Adrenal gland (tissue), 12 donors: ENCODE measurements around the gene DONSON. TPM values are rescaled to one million over a fixed set of nuclear protein-coding genes. Genes with fewer than 3 reads are reported as not detected.
A peak's percentile ranks its signal among the peaks of the same experiment; 100 is the strongest.
"Not testable (repeated sequence)": the region's sequence is repeated elsewhere in the genome, so short reads cannot be mapped to it uniquely, and the experiment has no call there.

Experiments used
- DNase-seq, 7 donors: peaks; one replicate each; pipeline ENCODE4 v3.0.0-alpha.2; 2019 to 2020
- H3K27ac ChIP-seq, 5 donors: fragments of 200-600 bp; sonication (generic) in 4 of 5; 1 replicate in 3 of 5; 2 replicates in 2 of 5; pipeline versions ENCODE4 v1.5.1 to v1.8.0; 2016 to 2020; ENCODE audit warnings: mild to moderate bottlenecking in 1 of 5
- H3K27me3 ChIP-seq: fragments of 200-600 bp; 2 replicates; pipeline ENCODE4 v1.8.0; 2021
- H3K36me3 ChIP-seq, 2 donors: fragments of 200-600 bp; replicated peaks in 1 of 2; 1 replicate in 1 of 2; 2 replicates in 1 of 2; pipeline versions ENCODE4 v1.5.1 to v1.8.0; 2018 to 2022
- H3K4me1 ChIP-seq, 2 donors: fragments of 200-600 bp; replicated peaks in 1 of 2; 1 replicate in 1 of 2; 2 replicates in 1 of 2; pipeline versions ENCODE4 v1.5.1 to v1.8.0; 2018 to 2021
- H3K4me3 ChIP-seq, 4 donors: fragments of 200-600 bp; sonication (generic) in 3 of 4; one replicate each; pipeline ENCODE4 v1.5.1; 2016 to 2018
- H3K9me3 ChIP-seq, 3 donors: fragments of 200-600 bp; sonication (generic) in 1 of 3; replicated peaks in 1 of 3; 1 replicate in 2 of 3; 2 replicates in 1 of 3; pipeline versions ENCODE4 v1.5.1 to v1.8.0; 2016 to 2021
- CTCF ChIP-seq, 6 experiments: fragments of 450-650 bp in 4 of 6; fragments of 200-600 bp in 2 of 6; sonication (generic) in 1 of 6; IDR thresholded peaks; 1 replicate in 5 of 6; 2 replicates in 1 of 6; pipeline versions ENCODE4 v1.5.1 to v1.8.0; 2016 to 2021; ENCODE audit warnings: antibody characterized with exemption in 6 of 6, mild to moderate bottlenecking in 2 of 6, moderate library complexity in 1 of 6
- POLR2A ChIP-seq, 2 donors: fragments of 450-650 bp; IDR thresholded peaks; one replicate each; pipeline ENCODE4 v1.6.1; 2017; ENCODE audit warnings: antibody characterized with exemption in 2 of 2, mild to moderate bottlenecking in 2 of 2, moderate library complexity in 1 of 2
- WGBS, 4 donors: extraction: QIAGEN DNeasy Blood & Tissue Kit in 2 of 4; methylation state at CpG; one replicate each; pipeline versions ENCODE4 v1.1.5 to v1.1.7; 2013 to 2017; 5-methylcytosine and 5-hydroxymethylcytosine counted together
- intact Hi-C, 2 donors: fragments of 100-400 bp; cut with DNase I; formaldehyde crosslinking; loops; one replicate each; pipeline versions ENCODE4 v1.14.1 to v1.15.0; 2022 to 2023
- polyA plus RNA-seq, 3 donors: library from polyadenylated mRNA; stranded (reverse); fragments of 200-250 nt in 2 of 3; fragments of 350-450 nt in 1 of 3; fragmentation: Illumina TruSeq in 1 of 3; extraction: RNeasy Lipid Tissue Mini Kit (QIAGEN cat#74804) in 1 of 3; gene quantifications; one replicate each; pipeline ENCODE4 v1.2.3, GENCODE V29; 2013 to 2014
- total RNA-seq, 9 donors: library from RNA; depleted of rRNA in 4 of 9; stranded (reverse); fragments of >200 nt in 4 of 9; fragments of 120-200 nt in 1 of 9; fragmentation: NEBNext Ultra II Directional in 1 of 9; extraction: Animal tissue kit (Norgen Biotek cat#: 25700) in 1 of 9; gene quantifications; one replicate each; pipeline versions ENCODE4 v1.1.0 to v1.2.4, GENCODE V29; 2013 to 2023
- donor health status: healthy with polysubstance abuse.
- donor health status: Bipolar disorder and iron deficiency.
- donor health status: DM: yes; HTN: yes; CAD: no.
- donor health status: DM: no; HTN: no; CAD: no.
- donor health status: DM: no; HTN: no; CAD: no.
- donor health status: DM: yes; HTN: yes; CAD: no.

Gene DONSON
- total and polyA plus RNA-seq, 12 donors: 3.3 to 34.3 (median 5.8) TPM

DNA sequence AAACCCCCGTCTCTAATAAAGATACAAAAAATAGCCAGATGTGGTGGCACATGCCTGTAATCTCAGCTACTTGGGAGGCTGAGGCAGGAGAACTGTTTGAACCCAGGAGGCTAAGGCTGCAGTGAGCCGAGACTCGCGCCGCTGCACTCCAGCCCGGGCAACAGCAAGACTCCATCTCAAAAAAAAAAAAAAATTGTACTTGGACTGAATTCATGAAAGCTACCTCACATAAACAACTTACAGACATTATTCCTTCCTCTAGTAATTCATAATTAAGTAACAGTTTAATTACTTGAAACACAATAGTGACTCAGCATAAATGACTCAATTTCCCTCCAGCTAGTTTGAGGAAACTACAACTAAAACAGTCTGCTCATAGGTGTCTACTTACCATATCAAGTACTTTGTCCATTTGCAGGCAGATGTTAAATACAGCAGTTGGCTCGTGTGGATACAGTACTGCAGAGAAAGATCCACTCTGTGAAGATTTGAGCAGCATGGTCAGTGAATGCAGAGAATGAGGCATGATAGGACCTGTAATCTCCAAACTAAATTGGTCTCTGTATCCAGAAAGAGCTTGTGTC, 9.4 kb downstream of the DONSON start:
- H3K36me3 ChIP-seq: peaks cover 0 to 41% of the 10 kb centered on the region in 2 donors
- TF ChIP-seq CTCF (IDR thresholded peaks at IDR 0.05): no peak
- TF ChIP-seq POLR2A (IDR thresholded peaks at IDR 0.05): no peak
- no peak for DNase-seq

DNA sequence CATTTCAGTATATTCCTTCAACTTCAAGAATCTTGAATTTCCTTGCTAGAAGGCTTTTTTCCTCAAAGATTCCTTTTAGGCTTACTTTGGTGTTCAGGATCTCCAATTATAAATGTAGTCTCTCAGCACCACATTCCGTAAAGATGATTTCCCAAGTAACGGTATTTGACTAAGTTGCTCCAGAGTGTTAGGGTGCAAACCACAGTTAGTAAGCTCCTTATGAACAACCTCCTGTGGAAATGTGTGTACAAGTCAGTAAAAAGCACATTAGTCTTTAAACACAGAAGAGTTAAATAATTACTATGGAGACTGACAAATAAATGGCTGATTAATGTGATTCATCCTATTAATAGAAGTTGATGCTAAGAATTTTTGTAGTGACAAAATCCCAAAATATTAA, 10.3 kb downstream of the DONSON start:
- Histone ChIP-seq H3K36me3 (peaks cover 0 to 49% of the 10 kb centered on the region in 2 donors), H3K27me3 (no peaks in the 10 kb centered on the region), H3K4me1 (no peaks in the 10 kb centered on the region), H3K27ac (no peak overlapping the region), H3K9me3 (no peaks in the 10 kb centered on the region), H3K4me3 (no peak overlapping the region)
- TF ChIP-seq POLR2A (IDR thresholded peaks at IDR 0.05) (no peak), CTCF (IDR thresholded peaks at IDR 0.05) (no peak)
- no peak for DNase-seq
- intact Hi-C loops: no loop called here
- WGBS, 4 donors: 82 to 89% (median 86%) methylated on average over 2 of the region's 2 CpGs

More for the DNA sequence above, 9.4 kb downstream of the DONSON start:
- intact Hi-C loops: no loop called here
- Histone ChIP-seq H3K9me3 (no peaks in the 10 kb centered on the region), H3K27me3 (no peaks in the 10 kb centered on the region), H3K27ac (no peak overlapping the region), H3K4me3 (no peak overlapping the region), H3K4me1 (no peaks in the 10 kb centered on the region)
- 88 to 91% (median 89%) methylated on average over 5 to 7 of the region's 7 CpGs for WGBS, 4 donors

DNA sequence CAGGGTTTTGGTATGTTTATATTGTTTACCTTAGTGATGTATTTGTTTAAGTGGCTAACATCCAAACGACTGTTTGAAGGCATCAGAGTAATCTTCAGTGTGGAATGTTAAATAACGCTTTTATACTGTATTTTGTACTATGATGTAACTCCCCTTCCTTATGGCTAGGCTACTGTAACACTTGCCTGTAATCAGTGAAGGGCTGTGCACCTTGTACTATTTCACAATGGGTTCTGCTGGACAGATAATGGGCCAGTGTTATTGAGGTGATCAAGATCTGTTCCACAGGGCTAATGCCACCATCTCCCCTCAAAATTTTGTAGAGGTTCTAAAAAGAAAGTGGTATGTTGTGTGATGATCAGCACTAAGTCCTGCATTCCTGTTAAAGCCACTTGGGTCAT, 11.7 kb downstream of the DONSON start:
- 65 to 81% (median 70%) methylated on average over 2 of the region's 2 CpGs for whole genome bisulfite sequencing, 4 donors
- intact Hi-C loops, H3K4me3 ChIP-seq, H3K27ac ChIP-seq, H3K27me3 ChIP-seq, DNase-seq, H3K4me1 ChIP-seq, H3K9me3 ChIP-seq: not testable (repeated sequence)
- peaks cover 0 to 64% of the 10 kb centered on the region in 2 donors for H3K36me3 ChIP-seq

DNA sequence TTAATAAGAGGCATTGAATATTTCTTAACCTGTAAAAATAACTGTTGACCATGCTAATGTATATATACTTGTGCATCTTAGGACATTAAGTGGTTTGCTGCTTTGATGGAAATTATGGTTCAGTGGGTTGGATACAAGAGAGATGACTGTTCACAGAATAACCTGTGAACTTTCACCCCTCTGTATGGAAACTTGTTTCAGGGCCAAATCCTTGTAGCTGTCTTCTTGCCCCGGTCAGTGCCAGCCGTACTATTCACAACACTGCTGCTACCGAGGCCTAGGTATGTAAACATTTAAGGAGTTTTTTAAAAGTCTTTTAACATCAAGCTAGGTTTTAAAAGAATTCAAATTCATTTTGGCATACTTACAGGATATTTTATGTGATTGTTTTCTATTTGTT, 16.1 kb downstream of the DONSON start:
- Histone ChIP-seq H3K4me3 (no peak overlapping the region), H3K4me1 (peaks cover 3 to 22% of the 10 kb centered on the region in 2 donors), H3K9me3 (peaks cover 0 to 5% (median 0%) of the 10 kb centered on the region in 3 donors), H3K27me3 (no peaks in the 10 kb centered on the region), H3K36me3 (peaks cover 0 to 98% of the 10 kb centered on the region in 2 donors), H3K27ac (peak overlapping the region in 1 of 5 donors; percentile 27)
- TF ChIP-seq POLR2A (IDR thresholded peaks at IDR 0.05) (no peak), CTCF (IDR thresholded peaks at IDR 0.05) (no peak)
- DNase-seq: peak in 1 of 7 donors; percentile 48
- intact Hi-C loops: no loop called here
- WGBS, 4 donors: 22 to 34% (median 31%) methylated on average over 3 of the region's 3 CpGs

DNA sequence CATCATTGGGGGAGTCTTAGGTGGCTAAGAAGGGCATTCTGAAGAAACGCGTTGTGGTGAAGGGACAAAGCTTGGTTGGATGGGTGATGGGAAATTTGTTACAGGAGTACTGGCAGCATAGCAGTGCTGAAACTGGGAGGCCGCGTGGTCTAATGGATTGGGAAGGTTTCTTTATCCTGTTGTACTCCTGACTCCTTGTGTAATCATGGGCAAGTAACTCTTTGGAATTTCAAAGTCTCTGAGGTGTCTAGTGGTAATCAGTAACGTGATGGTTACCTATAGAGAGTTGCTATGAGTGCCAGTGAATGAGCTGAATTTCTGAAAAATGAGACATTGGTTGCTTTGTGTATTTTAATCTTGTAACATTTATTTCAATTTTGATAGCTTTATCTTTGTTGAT, 18.5 kb downstream of the DONSON start:
- 88 to 94% (median 93%) methylated on average over 5 of the region's 5 CpGs for WGBS, 4 donors
- Histone ChIP-seq H3K36me3 (peaks cover 0 to 82% of the 10 kb centered on the region in 2 donors), H3K9me3 (peaks cover 0 to 5% (median 0%) of the 10 kb centered on the region in 3 donors), H3K4me3 (no peak overlapping the region), H3K4me1 (peaks cover 3 to 30% of the 10 kb centered on the region in 2 donors), H3K27ac (no peak overlapping the region), H3K27me3 (no peaks in the 10 kb centered on the region)
- no peak for DNase-seq
- TF ChIP-seq POLR2A (IDR thresholded peaks at IDR 0.05): no peak
- intact Hi-C loops: no loop called here
